NCI-H128 (cell line): Measurements from ENCODE around the gene MCUB.
"Not testable (repeated sequence)": the region's sequence is repeated elsewhere in the genome, so short reads cannot be mapped to it uniquely, and the experiment has no call there.

ENCODE experiments used
- DNase-seq: peaks from one replicate; lab custom pipeline; 2025; ENCODE audit not compliant: unreplicated experiment; lab: John Stamatoyannopoulos, UW

Gene MCUB

DNA sequence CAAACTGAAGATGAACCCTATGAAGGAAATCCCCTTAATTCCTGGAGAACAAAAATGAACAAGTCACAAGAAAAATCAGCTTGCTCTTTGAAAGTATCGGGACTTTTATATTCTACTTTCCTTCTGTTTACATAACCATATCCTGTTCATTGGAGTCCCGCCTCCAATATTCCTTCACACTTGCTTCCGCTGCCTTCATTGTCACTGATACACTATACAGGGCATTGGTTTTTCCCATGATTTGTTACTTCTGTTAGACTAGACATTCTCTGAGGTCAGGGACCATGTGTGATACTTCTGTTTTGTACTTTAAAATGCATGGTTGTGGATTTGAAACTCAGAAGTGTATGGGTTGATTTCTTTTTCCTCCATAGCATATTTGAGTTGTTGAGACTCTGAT is 18.8 kb downstream of the MCUB start:
- DNase-seq = no peak

DNA sequence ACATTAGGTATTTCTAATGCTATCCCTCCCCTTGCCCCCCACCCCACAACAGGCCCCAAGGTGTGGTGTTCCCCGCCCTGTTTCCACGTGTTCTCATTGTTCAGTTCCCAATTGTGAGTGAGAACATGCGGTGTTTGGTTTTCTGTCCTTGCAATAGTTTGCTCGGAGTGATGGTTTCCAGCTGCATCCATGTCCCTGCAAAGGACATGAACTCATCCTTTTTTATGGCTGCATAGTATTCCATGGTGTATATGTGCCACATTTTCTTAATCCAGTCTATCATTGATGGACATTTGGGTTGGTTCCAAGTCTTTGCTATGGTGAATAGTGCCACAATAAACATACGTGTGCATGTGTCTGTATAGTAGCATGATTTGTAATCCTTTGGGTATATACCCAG is 20.0 kb downstream of the MCUB start:
- not testable (repeated sequence) for DNase-seq

DNA sequence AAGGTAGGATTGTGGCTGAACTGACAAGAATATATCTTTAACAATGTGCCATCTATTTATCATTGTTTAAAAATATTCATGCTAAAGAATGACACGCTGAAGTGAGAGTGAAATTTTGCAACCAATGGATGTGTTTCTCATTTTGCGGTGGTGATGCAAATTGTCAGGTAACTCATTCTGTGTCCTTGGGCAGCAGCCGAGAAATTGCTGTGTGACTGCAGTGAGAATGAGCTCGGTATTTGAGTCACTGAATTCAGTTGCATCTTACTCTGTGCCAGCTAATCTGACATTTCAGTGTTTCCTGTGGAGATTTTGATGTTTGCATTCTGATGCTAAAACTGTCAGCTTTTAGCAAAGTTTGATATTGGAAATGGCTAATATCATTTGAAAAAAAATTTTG is 28.1 kb downstream of the MCUB start:
- DNase-seq = no peak

DNA sequence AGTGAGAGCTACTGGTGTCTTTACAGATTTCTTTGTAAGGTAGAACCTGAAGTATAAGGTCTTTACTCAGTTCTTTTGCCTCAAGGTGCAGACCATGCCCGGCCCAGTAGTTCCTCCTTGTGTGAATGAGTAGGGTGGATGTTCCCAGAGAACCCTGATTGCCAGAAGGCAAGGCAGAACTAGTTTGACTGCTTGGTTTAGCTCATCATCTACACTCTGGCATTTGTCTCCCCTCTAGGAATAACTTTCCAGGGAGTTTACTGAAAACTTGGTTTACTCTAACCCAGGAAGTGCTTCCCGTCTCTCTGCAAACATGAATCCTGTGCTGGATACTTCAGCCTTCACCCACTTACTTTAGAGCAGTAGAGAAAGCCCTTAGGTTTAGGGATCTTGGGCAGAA is 29.1 kb downstream of the MCUB start:
- no peak for DNase-seq

DNA sequence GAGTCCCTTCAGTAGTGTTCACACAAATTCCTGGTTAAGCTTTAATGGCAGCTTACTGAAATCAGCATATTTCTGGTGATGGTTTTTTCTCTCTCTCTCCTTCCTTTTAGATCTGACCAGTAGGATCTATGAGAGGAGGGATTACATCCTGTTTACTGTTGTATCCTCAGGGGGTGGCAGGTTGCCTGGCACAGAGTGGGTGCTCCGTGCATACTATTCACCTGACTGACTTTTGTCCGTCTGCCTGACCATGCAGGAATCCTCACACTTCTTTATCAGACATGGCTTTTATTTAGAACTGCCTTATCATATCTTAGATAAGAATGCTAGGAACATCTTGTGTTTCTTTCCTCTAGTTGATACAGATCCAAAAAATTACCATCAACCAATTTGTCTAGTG is 29.6 kb downstream of the MCUB start:
- no peak for DNase-seq

DNA sequence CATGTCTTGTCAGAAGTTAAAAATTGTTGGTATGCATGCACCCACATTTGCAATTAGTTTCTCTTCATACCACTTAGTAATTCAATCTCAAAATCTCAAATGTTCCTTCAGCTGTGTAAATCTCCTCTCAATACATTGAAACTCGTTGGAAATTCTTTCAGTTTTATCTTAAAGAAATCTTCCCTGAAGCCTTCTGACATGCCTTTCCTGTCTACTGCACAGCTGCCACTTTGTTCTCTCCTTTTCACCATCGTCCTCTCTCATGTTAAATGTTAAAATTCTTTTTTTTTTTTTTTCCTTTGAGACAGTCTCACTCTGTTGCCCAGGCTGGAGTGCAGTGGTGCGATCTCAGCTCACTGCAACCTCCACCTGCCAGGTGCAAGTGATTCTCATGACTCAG is 30.9 kb downstream of the MCUB start:
- DNase-seq = no peak

DNA sequence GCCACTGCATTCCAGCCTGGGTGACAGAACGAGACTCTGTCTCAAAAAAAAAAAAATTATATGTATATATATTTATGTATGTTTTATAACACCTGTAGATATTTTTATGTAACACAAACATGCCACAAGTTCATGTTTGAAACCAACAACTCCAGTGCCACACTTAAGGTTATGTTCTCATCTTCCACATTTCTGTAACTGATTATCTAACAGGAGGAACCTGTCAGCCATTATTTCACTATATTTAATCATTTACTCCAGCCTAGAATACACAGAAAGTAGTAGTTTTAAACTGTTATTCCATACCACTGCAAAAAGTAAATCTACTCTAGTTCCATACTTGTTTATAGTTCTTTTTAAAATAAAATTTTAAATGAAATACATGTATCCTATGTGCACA is 32.3 kb downstream of the MCUB start:
- no peak for DNase-seq

DNA sequence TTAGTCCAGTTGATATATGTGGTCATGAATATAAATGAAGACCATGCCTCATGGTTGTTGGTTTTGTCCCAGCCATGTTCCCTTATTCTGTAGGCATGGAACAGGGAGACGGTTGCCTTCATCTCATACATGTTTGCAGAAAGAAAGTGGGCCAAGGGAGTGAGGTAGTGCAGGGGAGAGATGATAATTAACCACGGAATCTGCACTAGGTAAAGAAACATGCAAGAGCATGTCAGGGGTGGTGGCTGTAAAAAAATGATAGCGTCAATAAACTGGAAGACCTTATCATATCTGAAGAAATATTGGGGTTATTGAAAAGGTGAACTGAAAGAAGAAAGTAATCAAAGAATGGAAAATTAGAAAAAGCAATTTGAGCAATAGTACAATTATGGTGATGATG is 35.1 kb downstream of the MCUB start:
- DNase-seq = not testable (repeated sequence)

DNA sequence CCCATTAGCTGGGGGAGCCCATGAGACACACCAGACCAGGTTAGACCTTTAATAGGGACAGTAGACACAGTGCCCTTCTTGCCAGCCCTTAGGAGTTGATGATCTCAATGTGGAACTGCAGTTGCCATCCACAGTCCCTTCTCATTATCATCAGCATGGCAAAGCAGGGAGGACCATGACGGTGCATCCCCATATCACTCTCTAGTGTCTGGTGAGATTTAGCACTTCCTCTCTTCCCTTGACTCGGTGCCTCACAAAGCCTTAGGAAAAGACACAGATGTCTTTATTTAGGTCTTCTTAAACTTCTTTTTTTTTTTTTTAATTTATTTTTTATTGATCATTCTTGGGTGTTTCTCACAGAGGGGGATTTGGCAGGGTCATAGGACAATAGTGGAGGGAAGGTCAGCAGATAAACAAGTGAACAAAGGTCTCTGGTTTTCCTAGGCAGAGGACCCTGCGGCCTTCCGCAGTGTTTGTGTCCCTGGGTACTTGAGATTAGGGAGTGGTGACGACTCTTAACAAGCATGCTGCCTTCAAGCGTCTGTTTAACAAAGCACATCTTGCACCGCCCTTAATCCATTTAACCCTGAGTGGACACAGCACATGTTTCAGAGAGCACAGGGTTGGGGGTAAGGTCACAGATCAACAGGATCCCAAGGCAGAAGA is 36.5 kb downstream of the MCUB start:
- DNase-seq = not testable (repeated sequence)

DNA sequence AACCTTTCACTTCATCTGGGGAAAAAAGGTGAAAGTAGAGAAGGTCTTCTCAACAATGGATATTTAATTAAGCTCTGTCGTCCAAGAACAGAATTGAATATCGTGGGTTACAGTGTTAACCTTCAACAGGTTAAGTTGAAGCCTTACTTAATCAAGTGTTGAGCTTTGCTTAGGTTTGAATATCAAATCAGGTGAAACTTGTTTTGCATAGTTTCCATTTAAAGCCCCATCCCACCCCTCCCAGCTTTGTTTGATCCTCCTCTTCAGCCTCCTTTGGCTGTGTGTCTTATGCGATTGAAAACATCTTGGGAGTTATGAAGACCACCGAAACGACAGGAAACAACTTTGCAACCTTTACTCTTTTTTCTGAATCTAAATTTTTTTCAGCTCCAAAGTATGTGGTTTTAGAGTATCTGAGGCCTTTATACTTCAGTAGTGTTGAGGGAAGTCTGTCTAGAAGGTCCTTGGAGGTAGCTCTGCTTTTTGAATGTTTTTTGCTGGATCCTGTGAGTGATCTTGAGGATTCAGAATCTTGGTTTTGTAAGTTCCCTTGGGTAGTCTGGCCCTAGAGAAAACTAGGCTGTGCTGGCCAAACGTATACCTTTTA is 39.1 kb downstream of the MCUB start:
- no peak for DNase-seq

DNA sequence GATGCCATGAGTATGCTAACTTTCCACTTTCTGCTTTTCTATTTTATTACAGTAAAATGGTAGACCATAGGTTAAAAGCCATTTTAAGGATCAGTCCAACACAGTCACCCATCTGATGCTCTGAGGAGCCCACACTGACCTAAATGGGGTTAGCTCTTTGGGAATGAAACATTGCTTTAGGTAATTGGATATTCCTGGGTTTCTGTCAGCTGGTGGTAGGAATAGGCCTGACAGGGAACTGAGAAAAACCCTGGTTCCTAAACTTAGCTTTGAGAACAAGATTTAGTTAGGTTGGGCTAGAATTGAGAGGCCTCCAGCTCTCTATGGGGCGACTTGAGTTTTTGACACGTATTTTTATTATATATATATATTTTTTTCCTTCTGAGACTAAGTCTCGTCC is 40.4 kb downstream of the MCUB start:
- DNase-seq = no peak

DNA sequence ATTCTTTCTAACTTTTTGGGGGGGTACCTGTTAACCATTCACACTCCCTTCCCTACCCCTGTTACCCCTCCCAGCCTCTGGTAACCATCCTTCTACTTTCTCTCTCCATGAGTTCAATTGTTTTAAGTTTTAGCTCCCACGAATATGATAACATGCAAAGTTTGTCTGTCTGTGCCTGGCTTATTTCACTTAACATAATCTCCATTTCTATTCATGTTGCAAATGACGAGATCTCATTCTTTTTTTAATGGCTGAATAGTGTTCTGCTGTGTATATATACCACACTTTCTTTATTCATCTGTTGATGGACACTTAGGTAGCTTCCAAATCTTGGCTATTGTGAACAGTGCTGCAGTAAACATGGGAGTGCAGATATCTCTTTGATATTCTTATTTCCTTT is 41.3 kb downstream of the MCUB start:
- no peak for DNase-seq

DNA sequence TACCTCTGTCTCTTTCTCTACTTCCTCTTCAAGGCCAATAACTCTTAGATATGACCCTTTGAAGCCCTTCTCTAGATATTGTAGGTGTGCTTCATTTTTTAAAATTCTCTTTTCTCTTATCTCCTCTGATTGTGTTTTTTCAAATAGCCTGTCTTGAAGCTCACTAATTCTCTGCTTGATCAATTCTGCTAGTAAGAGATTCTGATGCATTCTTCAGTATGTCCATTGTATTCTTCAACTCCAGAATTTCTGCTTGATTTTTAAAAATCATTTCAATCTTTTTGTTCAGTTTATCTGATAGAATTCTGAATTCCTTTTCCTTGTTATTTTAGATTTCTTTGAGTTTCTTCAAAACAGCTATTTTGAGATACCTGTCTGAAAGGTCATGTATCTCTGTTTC is 47.9 kb downstream of the MCUB start:
- no peak for DNase-seq

DNA sequence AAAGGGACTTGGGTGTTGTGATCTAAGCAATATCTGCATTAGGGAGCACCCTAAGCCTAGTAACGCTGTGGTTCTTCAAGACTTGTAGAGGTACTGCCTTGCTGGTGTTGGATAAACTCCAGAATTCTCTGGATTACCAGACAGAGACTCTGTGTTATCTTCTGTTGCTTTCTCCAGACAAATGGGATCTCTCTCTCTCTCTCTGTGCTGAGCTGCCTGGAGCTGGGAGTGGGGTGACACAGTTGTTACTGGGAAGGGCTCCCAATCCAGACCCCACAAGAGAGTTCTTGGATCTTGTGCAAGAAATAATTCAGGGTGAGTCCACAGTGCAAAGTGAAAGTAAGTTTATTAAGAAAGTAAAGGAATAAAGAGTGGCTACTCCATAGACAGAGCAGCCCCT is 48.8 kb downstream of the MCUB start:
- DNase-seq = no peak

DNA sequence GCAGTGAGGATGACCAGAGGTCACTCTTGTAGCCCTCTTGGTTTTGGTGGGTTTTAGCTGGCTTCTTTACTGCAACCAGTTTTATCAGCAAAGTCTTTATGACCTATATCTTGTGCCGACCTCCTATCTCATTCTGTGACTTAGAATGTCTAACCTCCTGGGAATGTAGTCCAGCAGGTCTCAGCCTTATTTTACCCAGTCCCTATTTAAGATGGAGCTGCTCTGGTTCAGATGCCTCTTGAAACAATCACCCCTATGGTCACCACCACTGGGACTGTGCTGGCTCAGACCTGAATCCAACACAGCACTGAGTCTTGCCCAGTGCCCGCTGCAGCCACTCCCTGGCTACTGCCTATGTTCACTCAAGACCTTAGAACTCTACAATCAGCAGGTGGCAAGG is 49.4 kb downstream of the MCUB start:
- no peak for DNase-seq

DNA sequence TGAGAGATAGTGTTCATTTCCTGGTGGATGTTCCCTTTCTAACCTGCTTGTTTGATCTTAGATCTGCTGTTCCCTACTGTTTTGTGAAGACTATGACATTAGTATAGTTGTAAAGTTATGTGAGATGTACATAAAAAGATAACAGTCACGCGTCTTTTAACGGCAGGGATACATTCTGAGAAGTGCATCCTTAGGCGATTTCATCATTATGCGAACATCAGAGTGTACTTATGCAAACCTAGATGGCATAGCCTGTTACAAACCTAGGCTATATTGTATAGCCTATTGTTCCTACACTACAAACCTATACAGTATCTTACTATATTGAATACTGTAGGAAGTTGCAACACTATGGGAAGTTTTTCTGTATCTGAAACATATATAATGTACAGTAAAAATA is 50.4 kb downstream of the MCUB start:
- no peak for DNase-seq

DNA sequence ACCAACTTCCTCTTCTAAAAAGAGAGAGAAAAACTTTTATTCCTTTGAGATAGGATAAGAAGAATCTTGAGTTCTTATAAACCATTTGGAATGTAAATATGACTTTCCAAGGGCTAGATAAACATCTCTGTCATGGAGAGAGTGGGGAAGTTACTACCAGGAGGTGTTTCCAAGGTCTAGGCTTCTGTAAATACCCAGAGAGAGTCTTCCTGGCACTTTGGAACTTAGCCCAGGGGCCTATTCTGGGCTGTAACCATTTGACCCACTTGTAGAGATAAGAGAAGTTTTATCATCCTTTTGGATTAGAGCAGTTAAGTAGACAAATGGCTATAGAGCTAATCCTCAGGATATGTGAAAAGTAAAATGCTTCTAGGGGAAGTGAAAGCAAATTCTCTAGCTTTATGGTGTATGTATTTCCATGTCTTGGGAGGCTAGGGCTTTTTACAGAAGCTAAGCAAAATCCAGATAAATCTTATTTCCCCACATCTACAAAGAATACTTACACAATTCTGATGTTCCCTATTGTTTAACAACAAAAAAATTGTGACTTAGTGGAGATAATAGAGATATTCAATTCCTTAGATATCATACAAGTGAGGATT is 51.1 kb downstream of the MCUB start:
- no peak for DNase-seq

DNA sequence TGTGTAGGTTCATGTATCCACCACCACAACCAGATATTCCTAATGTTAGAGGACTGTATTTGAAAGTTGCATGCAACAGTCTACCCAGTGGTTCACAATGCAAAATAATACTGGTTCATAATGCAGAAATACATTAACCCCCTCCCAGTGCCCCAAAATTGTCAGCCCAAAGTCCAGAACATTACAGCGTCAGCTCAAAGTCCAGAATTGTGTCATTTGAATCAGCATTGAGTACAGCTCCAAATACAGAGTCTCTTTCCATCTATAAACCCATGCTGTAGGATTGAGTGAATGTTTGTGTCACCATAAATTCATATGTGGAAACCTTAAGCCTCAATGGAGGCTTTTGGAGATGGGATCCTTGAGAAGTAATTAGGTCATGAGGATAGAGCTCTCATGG is 54.0 kb downstream of the MCUB start:
- no peak for DNase-seq

DNA sequence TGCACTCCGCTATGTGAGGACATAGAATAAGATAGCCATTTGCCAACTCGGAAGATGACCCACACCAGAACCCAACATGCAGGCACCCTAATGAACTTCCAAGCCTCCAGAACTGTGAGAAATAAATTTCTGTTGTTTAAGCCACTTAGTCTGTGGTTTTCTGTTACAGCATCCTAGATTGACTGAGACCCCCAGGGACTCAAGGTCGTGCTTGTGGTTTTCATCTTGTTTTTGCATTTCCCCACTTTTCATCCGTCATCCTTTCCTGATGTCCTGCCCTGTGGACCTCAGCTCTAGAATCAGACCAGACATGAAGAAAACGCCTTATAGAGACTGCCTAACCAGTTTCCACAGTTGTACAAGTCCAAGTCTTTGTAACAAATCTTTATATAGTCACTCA is 54.4 kb downstream of the MCUB start:
- no peak for DNase-seq

DNA sequence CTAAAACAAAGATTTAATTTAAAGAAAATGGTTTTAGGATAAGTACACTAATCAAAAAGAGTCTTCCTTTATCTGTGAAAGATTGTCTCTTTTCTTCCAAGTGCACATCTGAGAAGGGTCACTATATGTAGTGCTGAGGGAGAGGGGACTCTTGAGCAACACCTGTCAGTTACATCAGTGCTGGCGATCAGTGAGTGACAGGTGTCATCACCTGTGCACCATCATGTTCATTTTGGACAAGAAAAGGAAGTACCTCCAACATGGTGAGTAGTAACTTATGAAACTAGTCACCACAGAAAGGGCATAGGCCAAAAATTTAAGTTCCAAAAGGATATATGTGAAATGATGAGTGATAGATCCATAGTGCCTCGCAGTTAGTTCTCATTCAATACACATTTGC is 55.7 kb downstream of the MCUB start:
- DNase-seq = no peak

DNA sequence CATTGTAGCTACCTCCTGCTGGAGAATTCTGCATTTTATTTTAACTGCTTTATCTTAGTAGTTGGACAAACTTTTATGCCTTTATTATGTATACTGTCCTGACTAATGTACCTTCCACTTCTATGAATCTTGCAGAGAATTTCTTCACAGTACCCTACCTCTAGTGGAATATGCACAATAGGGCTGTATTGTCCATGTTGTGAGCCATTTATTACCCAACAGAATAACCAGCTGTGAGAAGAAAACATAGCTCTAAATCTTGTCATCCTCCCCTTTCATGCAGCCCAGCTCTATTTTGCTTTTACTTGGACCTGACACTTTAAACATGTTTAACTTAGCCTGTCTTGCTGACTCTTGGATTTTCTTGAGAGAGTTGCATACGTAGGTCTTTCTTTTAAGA is 56.2 kb downstream of the MCUB start:
- DNase-seq = no peak

DNA sequence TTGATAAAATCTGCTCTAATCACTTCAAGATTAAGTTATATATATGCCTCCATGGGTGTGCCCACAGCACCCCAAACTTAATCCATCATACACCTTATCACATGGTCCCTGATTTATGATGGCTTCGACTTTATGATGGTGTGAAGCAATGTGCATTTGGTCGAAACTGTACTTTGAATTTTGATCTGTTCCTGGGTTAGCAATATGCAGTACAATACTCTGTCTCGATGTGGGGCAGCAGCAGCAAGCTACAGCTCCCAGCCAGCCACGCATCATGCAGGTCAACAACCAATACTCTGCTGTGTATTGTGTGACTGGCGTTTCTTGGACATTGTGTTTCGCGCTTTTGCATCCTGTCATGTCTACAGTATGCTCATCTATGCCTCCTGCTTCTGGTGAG is 62.6 kb downstream of the MCUB start:
- DNase-seq = no peak

DNA sequence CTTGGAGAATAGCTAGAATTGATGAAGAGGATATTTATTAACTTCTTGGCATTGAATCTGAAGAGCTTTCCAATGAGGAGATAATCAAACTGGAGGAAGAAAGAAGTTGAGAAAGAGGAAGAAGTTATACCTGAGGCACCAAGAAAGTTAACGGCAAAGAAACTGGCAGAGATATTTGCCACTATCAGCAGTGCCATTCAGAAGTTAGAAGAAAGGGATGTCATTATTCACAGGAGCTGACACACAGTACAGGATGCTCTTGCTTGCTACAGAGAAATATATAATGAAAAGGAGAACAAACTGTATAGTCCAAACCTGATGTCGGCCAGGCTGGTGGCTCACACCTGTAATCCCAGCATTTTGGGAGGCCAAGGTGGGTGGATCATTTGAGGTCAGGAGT is 64.5 kb downstream of the MCUB start:
- no peak for DNase-seq
